ENCODE data around the gene NUTF2. TPM values are rescaled to one million over a fixed set of nuclear protein-coding genes. Genes with fewer than 3 reads are reported as not detected.

The NUTF2 gene
- total RNA-seq, 1 donor from 2014 or later: 131 TPM

DNA sequence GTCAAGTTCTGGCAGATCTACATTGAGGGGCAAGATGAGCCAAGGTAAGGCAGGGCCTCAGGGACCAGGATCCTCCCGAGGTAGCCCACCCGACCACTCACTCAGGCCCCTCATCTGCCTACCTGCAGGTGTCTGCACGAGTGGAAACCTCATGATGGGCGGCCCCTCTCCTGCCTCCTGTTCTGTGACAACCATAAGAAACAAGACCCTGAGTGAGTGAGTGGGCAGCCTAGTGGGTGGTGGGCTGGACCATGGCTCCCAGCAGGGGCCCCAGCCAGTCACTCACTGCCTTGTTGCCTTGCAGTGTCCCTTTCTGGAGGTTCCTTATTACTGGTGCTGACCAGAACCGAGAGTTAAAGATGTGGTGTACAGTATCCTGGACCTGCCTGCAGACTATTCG, 31.5 kb downstream of the NUTF2 start:
- intact Hi-C loops (cut with DNase I): no loop called here

GRCh38 chr16:67878846-67879245, 32.1 kb downstream of the NUTF2 start:
- H3K36me3 ChIP-seq: peaks cover 4 to 80% of the 10 kb centered on the region in 2 donors
- H3K4me3 ChIP-seq: no peak overlapping the region
- intact Hi-C loops (cut with DNase I): no loop called here

More for the DNA sequence above, 31.5 kb downstream of the NUTF2 start:
- TF ChIP-seq CTCF (IDR thresholded peaks at IDR 0.05): no peak
- TF ChIP-seq POLR2AphosphoS5 (IDR thresholded peaks at IDR 0.05; ENCODE audit: insufficient read depth in 1 of 2, low read depth in 1 of 2): no peak
- no peak for TF ChIP-seq POLR2A (IDR thresholded peaks at IDR 0.05)
- no peaks in the 10 kb centered on the region for H3K27me3 ChIP-seq
- peaks cover 4 to 74% of the 10 kb centered on the region in 2 donors for H3K36me3 ChIP-seq
- DNase-seq (ENCODE audit: extremely low spot score in 2 of 2): no peak
- peaks cover 31% of the 10 kb centered on the region for H3K4me1 ChIP-seq
- H3K4me3 ChIP-seq: no peak overlapping the region
- H3K27ac ChIP-seq: no peak overlapping the region
- H3K9me3 ChIP-seq: no peaks in the 10 kb centered on the region

DNA sequence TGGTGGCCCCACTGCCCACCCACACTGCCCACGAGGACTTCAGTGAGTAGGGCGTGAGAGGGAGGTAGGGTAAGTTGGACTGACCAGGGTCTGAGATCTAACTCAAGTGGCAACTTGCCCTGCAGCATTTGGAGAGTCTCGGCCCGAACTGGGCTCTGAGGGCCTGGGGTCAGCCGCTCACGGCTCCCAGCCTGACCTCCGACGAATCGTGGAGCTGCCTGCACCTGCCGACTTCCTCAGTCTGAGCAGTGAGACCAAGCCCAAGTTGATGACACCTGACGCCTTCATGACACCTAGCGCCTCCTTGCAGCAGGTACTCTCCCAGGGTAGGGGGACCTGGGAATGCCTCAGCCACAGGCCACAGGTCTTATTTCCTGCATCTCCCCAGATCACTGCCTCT, 32.7 kb downstream of the NUTF2 start:
- Histone ChIP-seq H3K4me1 (peaks cover 26% of the 10 kb centered on the region), H3K27me3 (no peaks in the 10 kb centered on the region), H3K9me3 (no peaks in the 10 kb centered on the region), H3K36me3 (peaks cover 4 to 80% of the 10 kb centered on the region in 2 donors), H3K4me3 (no peak overlapping the region), H3K27ac (no peak overlapping the region)
- intact Hi-C loops (cut with DNase I): no loop called here
- no peak for DNase-seq (ENCODE audit: extremely low spot score in 2 of 2)
- TF ChIP-seq POLR2A (IDR thresholded peaks at IDR 0.05): no peak
- no peak for TF ChIP-seq POLR2AphosphoS5 (IDR thresholded peaks at IDR 0.05; ENCODE audit: insufficient read depth in 1 of 2, low read depth in 1 of 2)
- TF ChIP-seq CTCF (IDR thresholded peaks at IDR 0.05): no peak

More at GRCh38 chr16:67878846-67879245, 32.1 kb downstream of the NUTF2 start:
- no peaks in the 10 kb centered on the region for H3K27me3 ChIP-seq
- no peak overlapping the region for H3K27ac ChIP-seq
- no peak for DNase-seq (ENCODE audit: extremely low spot score in 2 of 2)
- H3K9me3 ChIP-seq: no peaks in the 10 kb centered on the region
- TF ChIP-seq POLR2A (IDR thresholded peaks at IDR 0.05) (no peak), CTCF (IDR thresholded peaks at IDR 0.05) (no peak), POLR2AphosphoS5 (IDR thresholded peaks at IDR 0.05; ENCODE audit: insufficient read depth in 1 of 2, low read depth in 1 of 2) (no peak)
- peaks cover 26% of the 10 kb centered on the region for H3K4me1 ChIP-seq

DNA sequence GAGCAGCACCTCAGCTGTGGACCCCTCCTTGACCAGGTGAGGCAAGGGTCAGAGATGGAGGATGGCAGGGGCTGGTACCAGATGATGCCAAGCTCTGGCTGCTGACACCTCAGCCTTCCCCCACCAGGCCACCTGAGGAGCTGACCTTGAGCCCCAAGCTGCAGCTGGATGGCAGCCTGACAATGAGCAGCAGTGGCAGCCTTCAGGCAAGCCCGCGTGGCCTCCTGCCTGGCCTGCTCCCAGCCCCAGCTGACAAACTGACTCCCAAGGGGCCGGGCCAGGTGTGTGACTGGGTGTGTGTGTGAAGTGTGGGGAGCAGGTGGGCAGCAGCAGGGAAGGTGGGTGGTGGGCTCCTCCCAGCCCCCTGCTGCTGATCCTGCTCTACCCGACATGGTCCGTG, 33.2 kb downstream of the NUTF2 start:
- Histone ChIP-seq H3K27ac (no peak overlapping the region), H3K36me3 (peaks cover 4 to 80% of the 10 kb centered on the region in 2 donors), H3K9me3 (no peaks in the 10 kb centered on the region), H3K4me3 (no peak overlapping the region), H3K4me1 (peaks cover 25% of the 10 kb centered on the region), H3K27me3 (no peaks in the 10 kb centered on the region)
- TF ChIP-seq POLR2A (IDR thresholded peaks at IDR 0.05) (no peak), CTCF (IDR thresholded peaks at IDR 0.05) (no peak), POLR2AphosphoS5 (IDR thresholded peaks at IDR 0.05; ENCODE audit: insufficient read depth in 1 of 2, low read depth in 1 of 2) (no peak)
- no peak for DNase-seq (ENCODE audit: extremely low spot score in 2 of 2)
- intact Hi-C loops (cut with DNase I): loop anchor here (5.0 kb wide), 1 partner anchor 47 kb away; no protein-coding TSS in a partner anchor

GRCh38 chr16:67880584-67880983, 33.9 kb downstream of the NUTF2 start:
- intact Hi-C loops (cut with DNase I): loop anchor here (5.0 kb wide), 1 partner anchor 47 kb away; no protein-coding TSS in a partner anchor
- H3K9me3 ChIP-seq: no peaks in the 10 kb centered on the region
- TF ChIP-seq CTCF (IDR thresholded peaks at IDR 0.05) (no peak), POLR2A (IDR thresholded peaks at IDR 0.05) (no peak), POLR2AphosphoS5 (IDR thresholded peaks at IDR 0.05; ENCODE audit: insufficient read depth in 1 of 2, low read depth in 1 of 2) (no peak)
- H3K27me3 ChIP-seq: no peaks in the 10 kb centered on the region
- peaks cover 4 to 80% of the 10 kb centered on the region in 2 donors for H3K36me3 ChIP-seq
- DNase-seq (ENCODE audit: extremely low spot score in 2 of 2): no peak
- H3K27ac ChIP-seq: no peak overlapping the region
- peaks cover 20% of the 10 kb centered on the region for H3K4me1 ChIP-seq
- no peak overlapping the region for H3K4me3 ChIP-seq

Data from vagina (tissue), 2 donors.